GM18861 (cell line): Measurements from ENCODE around the gene OAS3.

Experiments
- ATAC-seq: cut with Tn5 transposase; IDR thresholded peaks from one replicate; pipeline ENCODE4 v1.9.1; 2021; ENCODE audit not compliant: unreplicated experiment

The OAS3 gene

DNA sequence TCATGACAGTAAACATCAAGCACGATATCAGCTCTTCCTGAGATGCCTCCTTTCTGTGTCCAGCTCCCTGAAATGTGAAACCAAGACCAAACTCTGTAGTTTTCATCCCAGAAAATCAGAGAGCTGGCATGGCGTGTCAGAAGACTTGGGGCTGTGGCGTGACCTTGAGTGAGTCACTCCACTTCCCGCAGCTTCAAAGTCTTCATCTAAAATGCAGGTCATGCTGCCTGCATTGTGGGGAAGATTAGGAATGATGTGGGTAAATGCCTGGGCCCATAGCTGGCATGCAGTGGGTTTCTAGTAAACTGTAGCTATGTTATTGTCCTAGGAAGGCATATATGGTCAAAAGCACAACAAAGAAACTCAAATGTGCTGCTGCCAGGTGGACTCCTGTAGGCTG lies 68.9 kb downstream of the OAS3 start:
- no peak for ATAC-seq

GRCh38 chr12:113010701-113011100 lies 72.4 kb downstream of the OAS3 start:
- ATAC-seq, result no peak

DNA sequence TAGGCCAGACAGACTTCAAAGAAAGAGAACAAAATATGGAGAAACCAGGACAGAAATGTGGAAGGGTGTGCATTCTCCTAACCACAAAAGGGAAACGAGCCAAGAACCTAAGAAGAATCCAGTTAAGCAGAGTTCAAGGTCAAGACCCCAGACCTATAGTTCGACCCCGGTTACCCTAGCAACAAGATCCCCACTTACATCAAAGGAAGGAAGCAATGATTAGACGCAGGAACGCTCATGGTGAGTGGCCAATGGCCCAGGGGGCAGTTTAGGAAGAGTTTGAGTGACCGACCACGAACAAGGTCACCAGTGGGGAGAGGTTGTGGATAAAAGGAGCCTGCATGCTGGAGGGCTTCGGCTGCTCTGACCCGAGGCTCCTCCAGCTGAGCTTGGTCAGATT lies 76.3 kb downstream of the OAS3 start:
- ATAC-seq, result no peak

DNA sequence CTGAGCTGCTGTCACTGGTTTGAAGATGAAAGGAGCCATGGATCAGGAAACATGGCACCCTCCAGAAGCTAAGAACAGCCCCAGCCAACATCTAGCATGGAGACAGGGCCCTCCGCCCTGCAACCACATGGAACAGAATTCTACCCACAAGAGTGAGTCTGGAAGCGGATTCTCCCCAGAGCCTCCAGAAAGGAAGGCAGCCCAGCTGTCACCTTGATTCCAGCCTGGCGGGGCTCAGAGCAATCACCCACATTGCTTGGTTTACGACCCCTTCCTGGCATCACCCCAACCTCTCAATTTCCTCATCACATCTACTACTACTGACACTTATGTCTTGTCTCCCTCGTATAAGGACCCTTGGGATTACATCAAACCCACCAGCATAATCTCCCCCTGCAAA lies 78.5 kb downstream of the OAS3 start:
- no peak for ATAC-seq

DNA sequence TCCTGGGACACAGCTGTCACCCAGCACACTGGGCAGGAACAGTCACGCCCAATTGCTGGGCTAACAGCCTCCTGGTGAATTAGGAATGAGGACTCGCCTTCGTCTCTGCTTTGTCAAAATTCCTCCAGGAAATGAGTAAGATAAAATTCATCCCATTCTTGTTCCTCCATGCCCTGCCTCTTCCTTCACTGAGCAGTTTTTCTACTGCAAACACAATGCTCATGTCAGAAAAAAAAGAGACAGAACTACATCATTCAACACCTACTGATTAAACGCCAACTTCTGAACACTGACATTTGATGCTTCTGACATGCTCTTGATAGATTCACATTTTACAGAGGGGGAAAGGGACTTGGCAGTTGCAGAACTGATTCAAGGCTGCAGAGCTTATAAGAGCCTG lies 80.8 kb downstream of the OAS3 start:
- ATAC-seq, result no peak

- ATAC-seq, result no peak
Measured at GRCh38 chr12:113021500-113021899, 83.2 kb downstream of the OAS3 start.
